DMS 273 (cell line): Measurements from ENCODE around the gene FRRS1L.

Source experiments
- DNase-seq: peaks from one replicate; lab custom pipeline; 2025; ENCODE audit not compliant: unreplicated experiment; lab: John Stamatoyannopoulos, UW

FRRS1L gene

GRCh38 chr9:109166771-109167601, at the start of gene FRRS1L:
Gene FRRS1L, minus strand, starts transcription at chr9:109167249. Its CDS starts 111 bp downstream, at chr9:109167138.
- DNase-seq: peak; percentile 71

GRCh38 chr9:109214414-109214813, 47.4 kb upstream of the FRRS1L start:
- DNase-seq: no peak

- DNase-seq: no peak
Measured at GRCh38 chr9:109213285-109214121, 46.5 kb upstream of the FRRS1L start.

- DNase-seq: no peak
Measured at GRCh38 chr9:109212768-109213167, 45.7 kb upstream of the FRRS1L start.

GRCh38 chr9:109206670-109207069, 39.6 kb upstream of the FRRS1L start:
- peak; percentile 11 for DNase-seq

- peak; percentile 10 for DNase-seq
Measured at GRCh38 chr9:109205526-109205925, 38.5 kb upstream of the FRRS1L start.

- DNase-seq: no peak
Measured at GRCh38 chr9:109203761-109204360, 36.8 kb upstream of the FRRS1L start.

- DNase-seq: no peak
Measured at GRCh38 chr9:109199676-109200075, 32.6 kb upstream of the FRRS1L start.

- peak; percentile 20 for DNase-seq
Measured at GRCh38 chr9:109198736-109199382, 31.8 kb upstream of the FRRS1L start.

- DNase-seq: peak; percentile 92
Measured at GRCh38 chr9:109193974-109194556, 27.0 kb upstream of the FRRS1L start.

GRCh38 chr9:109192732-109193361, 25.8 kb upstream of the FRRS1L start:
- DNase-seq: peak; percentile 75

GRCh38 chr9:109191746-109192145, 24.7 kb upstream of the FRRS1L start:
- DNase-seq: no peak

GRCh38 chr9:109190151-109190550, 23.1 kb upstream of the FRRS1L start:
- peak; percentile 24 for DNase-seq

GRCh38 chr9:109186857-109187520, 19.9 kb upstream of the FRRS1L start:
- no peak for DNase-seq

GRCh38 chr9:109182940-109183798, 16.1 kb upstream of the FRRS1L start:
- peak; percentile 93 for DNase-seq

GRCh38 chr9:109182550-109182939, 15.5 kb upstream of the FRRS1L start:
- DNase-seq: no peak

- no peak for DNase-seq
Measured at GRCh38 chr9:109181284-109181683, 14.2 kb upstream of the FRRS1L start.

GRCh38 chr9:109179801-109180523, 12.9 kb upstream of the FRRS1L start:
- no peak for DNase-seq
